Smooth muscle cell (in vitro differentiated cells): Measurements from ENCODE around the gene SLC35G1. TPM values are rescaled to one million over a fixed set of nuclear protein-coding genes. Genes with fewer than 3 reads are reported as not detected.

Experiments
- DNase-seq: peaks from one replicate; lab custom pipeline; 2025; ENCODE audit not compliant: unreplicated experiment; lab: John Stamatoyannopoulos, UW
- H2AFZ ChIP-seq: fragments of 200-600 bp; sonication (generic); 2 replicates; pipeline ENCODE4 v1.6.0; 2016; ENCODE audit warnings: antibody characterized with exemption, low read depth, mild to moderate bottlenecking
- H3F3A ChIP-seq: fragments of 200-600 bp; sonication (generic); 2 replicates; pipeline ENCODE4 v1.6.0; 2017; ENCODE audit warnings: antibody characterized with exemption, low read depth
- H3K27ac ChIP-seq: fragments of 200-600 bp; sonication (generic); 2 replicates; pipeline ENCODE4 v1.5.1; 2016; ENCODE audit warnings: low read depth, mild to moderate bottlenecking
- H3K27me3 ChIP-seq: fragments of 200-600 bp; sonication (generic); 2 replicates; pipeline ENCODE4 v1.6.1; 2016; ENCODE audit warnings: low read depth, mild to moderate bottlenecking
- H3K36me3 ChIP-seq: fragments of 200-600 bp; sonication (generic); 2 replicates; pipeline ENCODE4 v1.5.1; 2016; ENCODE audit warnings: low read depth
- H3K4me1 ChIP-seq: fragments of 200-600 bp; sonication (generic); 2 replicates; pipeline ENCODE4 v1.5.1; 2016; ENCODE audit warnings: low read depth
- H3K4me2 ChIP-seq: fragments of 200-600 bp; sonication (generic); 2 replicates; pipeline ENCODE4 v1.6.0; 2016; ENCODE audit warnings: mild to moderate bottlenecking
- H3K4me3 ChIP-seq: fragments of 200-600 bp; sonication (generic); 2 replicates; pipeline ENCODE4 v1.5.1; 2016; ENCODE audit warnings: mild to moderate bottlenecking
- H3K79me2 ChIP-seq: fragments of 200-600 bp; sonication (generic); 2 replicates; pipeline ENCODE4 v1.6.0; 2016; ENCODE audit warnings: low read depth, mild to moderate bottlenecking
- H3K9ac ChIP-seq: fragments of 200-600 bp; sonication (generic); 2 replicates; pipeline ENCODE4 v1.6.0; 2016; ENCODE audit warnings: low read depth
- H3K9me3 ChIP-seq: fragments of 200-600 bp; sonication (generic); replicated peaks from 2 replicates; pipeline ENCODE4 v1.5.1; 2016; ENCODE audit warnings: low read depth
- H4K20me1 ChIP-seq: fragments of 200-600 bp; sonication (generic); 2 replicates; pipeline ENCODE4 v1.6.0; 2016; ENCODE audit warnings: low read depth
- WGBS: methylation state at CpG from one replicate; pipeline ENCODE4 v1.1.7; 2016; ENCODE audit warnings: low lambda C conversion rate; 5-methylcytosine and 5-hydroxymethylcytosine counted together
- polyA plus RNA-seq: library from polyadenylated mRNA; unstranded; fragments of >200 nt; fragmentation: Nextera tagmentation; extraction: Ambion mirVana; gene quantifications from 2 replicates; pipeline ENCODE4 v1.2.1, GENCODE V29; 2016
- total RNA-seq: library from RNA; depleted of rRNA; stranded (reverse); fragments of >200 nt; gene quantifications from 2 replicates; pipeline ENCODE4 v1.2.3, GENCODE V29; 2014
- TF ChIP-seq, protein P1 (sequence below): fragments of 200-600 bp; sonication (generic); IDR thresholded peaks from 2 replicates; pipeline ENCODE4 v1.5.1; 2017; ENCODE audit warnings: borderline replicate concordance, mild to moderate bottlenecking, antibody characterized with exemption; ENCODE audit not compliant: insufficient read depth, poor library complexity, severe bottlenecking

Gene SLC35G1
- total and polyA plus RNA-seq, 2 experiments from 2014 or later = 3.4 to 6.4 TPM

DNA sequence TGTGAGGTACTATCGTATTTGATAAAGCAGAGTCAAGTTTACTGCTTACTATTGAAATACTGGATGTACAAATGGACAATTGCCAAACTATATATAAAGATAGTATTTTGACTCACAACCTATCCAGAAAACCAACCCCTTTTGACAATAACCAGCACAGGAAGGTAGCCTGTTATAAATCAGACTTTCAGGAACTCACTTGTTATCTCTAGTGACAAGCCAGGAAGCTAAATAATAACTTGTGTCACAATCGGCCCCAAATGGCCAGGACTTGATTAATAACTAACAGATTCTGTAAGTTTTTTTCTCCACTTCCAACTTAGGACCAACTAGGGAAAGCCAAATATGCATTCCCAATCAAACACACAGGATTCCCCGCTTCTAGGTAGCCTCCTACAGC, 38.8 kb upstream of the SLC35G1 start:
- Histone ChIP-seq H3K27ac (no peak overlapping the region), H3K27me3 (no peaks in the 10 kb centered on the region), H4K20me1 (no peaks in the 10 kb centered on the region), H3K4me3 (no peak overlapping the region), H3K36me3 (no peaks in the 10 kb centered on the region), H3K9me3 (no peaks in the 10 kb centered on the region), H3K4me1 (peaks cover 4% of the 10 kb centered on the region), H3K9ac (no peak overlapping the region), H3K79me2 (no peaks in the 10 kb centered on the region), H2AFZ (no peak overlapping the region), H3K4me2 (no peak overlapping the region), H3F3A (no peaks in the 10 kb centered on the region)
- 60% methylated on average over 3 of the region's 3 CpGs for WGBS
- TF ChIP-seq, protein P1, sequence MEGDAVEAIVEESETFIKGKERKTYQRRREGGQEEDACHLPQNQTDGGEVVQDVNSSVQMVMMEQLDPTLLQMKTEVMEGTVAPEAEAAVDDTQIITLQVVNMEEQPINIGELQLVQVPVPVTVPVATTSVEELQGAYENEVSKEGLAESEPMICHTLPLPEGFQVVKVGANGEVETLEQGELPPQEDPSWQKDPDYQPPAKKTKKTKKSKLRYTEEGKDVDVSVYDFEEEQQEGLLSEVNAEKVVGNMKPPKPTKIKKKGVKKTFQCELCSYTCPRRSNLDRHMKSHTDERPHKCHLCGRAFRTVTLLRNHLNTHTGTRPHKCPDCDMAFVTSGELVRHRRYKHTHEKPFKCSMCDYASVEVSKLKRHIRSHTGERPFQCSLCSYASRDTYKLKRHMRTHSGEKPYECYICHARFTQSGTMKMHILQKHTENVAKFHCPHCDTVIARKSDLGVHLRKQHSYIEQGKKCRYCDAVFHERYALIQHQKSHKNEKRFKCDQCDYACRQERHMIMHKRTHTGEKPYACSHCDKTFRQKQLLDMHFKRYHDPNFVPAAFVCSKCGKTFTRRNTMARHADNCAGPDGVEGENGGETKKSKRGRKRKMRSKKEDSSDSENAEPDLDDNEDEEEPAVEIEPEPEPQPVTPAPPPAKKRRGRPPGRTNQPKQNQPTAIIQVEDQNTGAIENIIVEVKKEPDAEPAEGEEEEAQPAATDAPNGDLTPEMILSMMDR = no peak
- no peak for DNase-seq

DNA sequence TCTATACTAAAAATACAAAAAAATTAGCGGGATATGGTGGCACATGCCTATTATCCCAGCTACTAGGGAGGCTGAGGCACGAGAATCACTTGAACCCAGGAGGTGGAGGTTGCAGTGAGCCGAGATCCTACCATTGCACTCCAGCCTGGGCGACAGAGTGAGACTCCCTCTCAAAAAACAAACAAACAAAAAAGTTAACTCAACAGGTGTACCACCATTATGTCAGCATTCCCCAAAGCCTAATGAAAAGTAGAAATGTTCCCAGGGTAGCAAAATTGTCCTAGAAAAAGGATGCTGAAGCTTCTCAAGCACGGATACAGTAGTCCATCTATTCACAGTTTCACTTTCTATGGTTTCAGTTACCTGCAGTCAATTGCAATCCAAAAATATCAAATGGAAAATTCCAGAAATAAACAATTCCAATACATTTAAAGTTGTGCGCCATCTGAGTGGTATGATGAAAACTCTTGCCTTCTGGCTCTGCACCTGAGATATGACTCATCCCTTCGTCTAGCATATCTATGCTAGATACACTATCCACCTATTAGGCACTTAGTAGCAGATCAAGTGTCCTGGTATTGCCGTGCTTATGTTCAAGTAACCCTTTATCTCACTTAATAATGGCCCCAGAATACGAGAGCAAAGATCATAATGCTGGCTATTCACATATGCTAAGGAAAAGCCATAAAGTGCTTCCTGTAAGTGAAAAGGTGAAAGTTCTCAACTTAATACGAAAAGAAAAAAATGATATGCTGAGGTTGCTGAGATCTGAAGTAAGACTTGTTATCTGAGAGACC, 37.2 kb upstream of the SLC35G1 start:
- no peak overlapping the region for H2AFZ ChIP-seq
- H3K4me3 ChIP-seq = no peak overlapping the region
- H3K27ac ChIP-seq = no peak overlapping the region
- H3K9me3 ChIP-seq = no peaks in the 10 kb centered on the region
- H3K27me3 ChIP-seq = no peaks in the 10 kb centered on the region
- TF ChIP-seq, protein P1 = no peak
- H3K4me1 ChIP-seq = no peaks in the 10 kb centered on the region
- DNase-seq = no peak
- no peaks in the 10 kb centered on the region for H3K36me3 ChIP-seq
- WGBS = 88% methylated on average over 10 of the region's 10 CpGs
- H3K4me2 ChIP-seq = no peak overlapping the region
- no peaks in the 10 kb centered on the region for H3K79me2 ChIP-seq
- no peak overlapping the region for H3K9ac ChIP-seq
- H4K20me1 ChIP-seq = no peaks in the 10 kb centered on the region
- H3F3A ChIP-seq = no peaks in the 10 kb centered on the region

DNA sequence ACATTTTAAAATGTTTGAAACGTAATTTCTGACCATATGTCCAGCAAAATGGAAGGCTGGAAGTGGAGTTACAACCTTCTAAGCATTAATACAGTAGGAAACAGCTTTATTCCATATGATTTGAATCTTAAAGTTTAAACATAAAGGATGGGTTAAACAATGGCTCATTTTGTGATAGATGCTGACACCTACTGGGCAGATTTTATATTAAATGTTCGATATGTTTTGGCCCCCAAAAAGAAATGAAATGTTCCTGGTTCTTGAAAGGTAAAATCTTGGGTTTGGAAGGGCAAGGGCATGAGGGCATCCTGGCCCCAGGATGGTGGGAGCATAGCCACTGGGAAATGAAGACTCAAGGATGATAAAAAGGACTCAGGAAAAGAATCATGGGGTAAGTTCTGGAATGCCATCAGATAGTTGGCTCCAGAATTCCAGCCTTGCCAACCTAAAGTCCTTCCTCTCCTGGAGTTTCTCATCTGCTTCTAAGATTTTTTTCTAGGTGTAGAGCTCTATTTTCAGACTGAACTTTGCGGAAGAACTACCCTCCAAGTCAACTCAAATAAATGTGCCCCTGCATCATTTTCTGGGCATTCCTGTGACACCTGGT, 34.6 kb upstream of the SLC35G1 start:
- DNase-seq = no peak
- TF ChIP-seq, protein P1 = peak; percentile 38
- 52% methylated on average over 3 of the region's 3 CpGs for WGBS
- Histone ChIP-seq H2AFZ (no peak overlapping the region), H3K9me3 (no peaks in the 10 kb centered on the region), H3K4me3 (no peak overlapping the region), H4K20me1 (no peaks in the 10 kb centered on the region), H3K4me2 (no peak overlapping the region), H3K79me2 (no peaks in the 10 kb centered on the region), H3K9ac (no peak overlapping the region), H3K4me1 (no peaks in the 10 kb centered on the region), H3K27me3 (no peaks in the 10 kb centered on the region), H3K36me3 (no peaks in the 10 kb centered on the region), H3K27ac (no peak overlapping the region), H3F3A (no peaks in the 10 kb centered on the region)
